PFSK-1 (cell line): ENCODE measurements around the gene MMP23B.

Experiments used
- FOXP2 ChIP-seq: optimal IDR thresholded peaks from 2 replicates; pipeline ENCODE3; 2011; ENCODE audit warnings: borderline replicate concordance, control low read depth, inconsistent platforms; ENCODE audit not compliant: insufficient read depth; ENCODE audit errors: extremely low read length, extremely low read depth
- POLR2AphosphoS5 ChIP-seq: IDR thresholded peaks from 2 replicates; pipeline ENCODE4 v1.6.1; 2012; ENCODE audit warnings: low read depth, mild to moderate bottlenecking, control low read depth, low read length, moderate library complexity
- SIN3A ChIP-seq: IDR thresholded peaks from 2 replicates; pipeline ENCODE4 v1.6.1; 2012; ENCODE audit warnings: mild to moderate bottlenecking, low read length, moderate library complexity, borderline replicate concordance; ENCODE audit not compliant: insufficient read depth
- TAF1 ChIP-seq: IDR thresholded peaks from 2 replicates; pipeline ENCODE4 v1.6.1; 2012; ENCODE audit warnings: low read length, control low read depth, borderline replicate concordance; ENCODE audit not compliant: insufficient read depth
- TF ChIP-seq, protein P1 (sequence below), 2 experiments: IDR thresholded peaks; 2 replicates each; pipeline versions ENCODE4 v1.6.1 to v1.8.0; 2011 to 2012; ENCODE audit warnings: low read depth in 2 of 2, low read length in 2 of 2, control low read depth in 1 of 2, inconsistent platforms in 1 of 2, mild to moderate bottlenecking in 1 of 2, moderate library complexity in 1 of 2; ENCODE audit not compliant: insufficient read depth in 1 of 2

MMP23B gene

DNA sequence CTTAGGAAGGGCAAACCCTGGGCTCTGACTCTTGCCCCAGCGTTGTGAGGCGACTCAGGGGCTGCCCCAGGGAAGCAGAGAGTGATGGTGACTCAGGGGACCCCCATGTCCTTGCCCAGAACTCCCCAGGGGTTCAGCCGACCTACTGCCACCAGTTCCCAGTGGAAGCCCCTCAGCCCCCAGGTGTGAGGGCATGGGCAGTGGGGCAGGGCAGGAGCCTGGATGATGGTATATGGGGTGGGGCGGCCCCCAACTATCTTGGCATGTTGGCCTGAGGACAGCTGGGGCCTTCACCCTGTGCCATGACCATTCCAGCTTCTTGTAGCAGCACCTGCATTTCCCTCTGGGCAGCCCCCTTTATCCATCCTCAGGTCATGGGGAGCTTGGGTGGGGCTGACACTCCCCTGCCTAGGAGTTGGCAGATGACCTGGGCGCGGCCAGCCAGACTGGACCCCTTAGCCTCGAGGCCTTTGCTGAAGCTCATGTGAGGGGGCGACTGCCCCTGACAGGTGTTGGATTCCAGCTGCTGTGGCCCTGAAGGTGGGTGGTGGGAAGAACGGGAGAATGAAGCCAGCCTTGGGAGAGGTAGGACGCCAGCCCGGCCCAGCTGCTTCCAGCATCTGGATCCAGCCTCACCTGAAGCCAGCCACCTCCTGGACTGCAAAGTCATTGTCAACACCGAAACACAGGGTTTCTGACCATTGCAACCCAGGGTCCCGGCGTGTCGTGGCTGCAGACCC, 30.2 kb upstream of the MMP23B start:
- no peak for TF ChIP-seq TAF1
- TF ChIP-seq, protein P1, sequence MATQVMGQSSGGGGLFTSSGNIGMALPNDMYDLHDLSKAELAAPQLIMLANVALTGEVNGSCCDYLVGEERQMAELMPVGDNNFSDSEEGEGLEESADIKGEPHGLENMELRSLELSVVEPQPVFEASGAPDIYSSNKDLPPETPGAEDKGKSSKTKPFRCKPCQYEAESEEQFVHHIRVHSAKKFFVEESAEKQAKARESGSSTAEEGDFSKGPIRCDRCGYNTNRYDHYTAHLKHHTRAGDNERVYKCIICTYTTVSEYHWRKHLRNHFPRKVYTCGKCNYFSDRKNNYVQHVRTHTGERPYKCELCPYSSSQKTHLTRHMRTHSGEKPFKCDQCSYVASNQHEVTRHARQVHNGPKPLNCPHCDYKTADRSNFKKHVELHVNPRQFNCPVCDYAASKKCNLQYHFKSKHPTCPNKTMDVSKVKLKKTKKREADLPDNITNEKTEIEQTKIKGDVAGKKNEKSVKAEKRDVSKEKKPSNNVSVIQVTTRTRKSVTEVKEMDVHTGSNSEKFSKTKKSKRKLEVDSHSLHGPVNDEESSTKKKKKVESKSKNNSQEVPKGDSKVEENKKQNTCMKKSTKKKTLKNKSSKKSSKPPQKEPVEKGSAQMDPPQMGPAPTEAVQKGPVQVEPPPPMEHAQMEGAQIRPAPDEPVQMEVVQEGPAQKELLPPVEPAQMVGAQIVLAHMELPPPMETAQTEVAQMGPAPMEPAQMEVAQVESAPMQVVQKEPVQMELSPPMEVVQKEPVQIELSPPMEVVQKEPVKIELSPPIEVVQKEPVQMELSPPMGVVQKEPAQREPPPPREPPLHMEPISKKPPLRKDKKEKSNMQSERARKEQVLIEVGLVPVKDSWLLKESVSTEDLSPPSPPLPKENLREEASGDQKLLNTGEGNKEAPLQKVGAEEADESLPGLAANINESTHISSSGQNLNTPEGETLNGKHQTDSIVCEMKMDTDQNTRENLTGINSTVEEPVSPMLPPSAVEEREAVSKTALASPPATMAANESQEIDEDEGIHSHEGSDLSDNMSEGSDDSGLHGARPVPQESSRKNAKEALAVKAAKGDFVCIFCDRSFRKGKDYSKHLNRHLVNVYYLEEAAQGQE (IDR thresholded peaks at IDR 0.05; ENCODE audit: insufficient read depth in 1 of 2, low read depth in 2 of 2, low read length in 2 of 2), result no peak
- TF ChIP-seq SIN3A, result no peak
- TF ChIP-seq FOXP2, result no peak
- TF ChIP-seq POLR2AphosphoS5, result no peak

DNA sequence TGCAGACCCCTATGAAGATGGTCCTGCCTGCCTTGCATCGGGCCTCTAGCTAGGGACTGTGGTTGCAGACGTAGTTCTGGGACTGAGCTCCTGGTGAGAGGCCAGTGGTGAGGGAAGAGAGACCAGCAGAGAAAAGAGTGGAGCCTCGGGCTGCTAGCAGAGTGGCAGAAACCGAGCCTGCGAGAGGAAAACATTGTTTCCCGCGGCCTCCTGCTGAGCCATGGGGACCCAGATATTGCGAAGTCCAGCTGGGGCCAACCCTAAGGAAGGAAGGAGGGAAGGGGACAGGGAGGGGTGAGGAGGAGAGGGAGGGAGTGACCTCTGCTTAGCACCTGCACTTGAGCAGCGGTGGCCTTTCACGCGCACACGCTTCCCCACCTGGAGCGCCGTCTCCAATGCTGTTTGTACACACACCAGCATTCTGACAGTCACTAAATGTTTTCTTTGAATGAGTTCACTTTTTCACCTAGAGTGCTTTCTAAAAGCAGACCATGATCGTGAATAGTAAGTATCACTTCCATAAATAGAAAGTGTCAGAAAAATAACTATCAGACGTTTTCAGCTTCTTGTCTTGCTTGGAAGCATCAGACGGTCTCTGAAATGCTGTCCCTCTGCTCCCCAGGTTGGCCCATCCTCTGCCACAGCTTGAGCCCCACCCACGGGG, 29.5 kb upstream of the MMP23B start:
- TF ChIP-seq POLR2AphosphoS5 (no peak), FOXP2 (no peak), SIN3A (no peak), TAF1 (no peak)
- TF ChIP-seq, protein P1 (IDR thresholded peaks at IDR 0.05; ENCODE audit: insufficient read depth in 1 of 2, low read depth in 2 of 2, low read length in 2 of 2), result no peak

DNA sequence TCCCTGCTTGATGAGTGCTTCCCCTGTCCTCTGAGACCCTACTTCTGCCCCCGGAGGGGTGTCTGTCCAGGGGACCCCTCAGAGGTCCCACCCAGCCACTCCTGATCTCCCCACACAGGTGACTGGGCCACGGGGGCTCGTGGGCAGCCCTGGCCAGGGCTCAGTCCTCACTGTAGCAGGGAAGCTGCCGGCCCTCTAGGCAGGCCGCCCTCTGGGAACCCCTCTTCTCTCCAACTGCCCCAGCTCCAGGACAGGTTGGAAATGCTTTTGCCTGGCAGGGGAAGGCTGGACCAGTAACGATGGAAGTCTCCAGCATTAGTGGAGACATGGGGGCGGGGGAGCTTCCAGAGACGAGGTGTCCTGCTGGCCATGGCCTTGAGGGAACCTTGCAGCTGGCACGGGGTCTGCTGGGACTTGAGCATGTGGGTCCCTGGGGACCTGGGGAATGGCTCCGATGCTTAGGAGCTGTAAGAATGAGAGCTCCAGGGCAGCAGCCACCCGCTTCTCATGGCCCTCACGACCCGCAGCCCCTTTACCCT, 28.9 kb upstream of the MMP23B start:
- TF ChIP-seq TAF1, result no peak
- TF ChIP-seq FOXP2, result no peak
- TF ChIP-seq, protein P1 (IDR thresholded peaks at IDR 0.05; ENCODE audit: insufficient read depth in 1 of 2, low read depth in 2 of 2, low read length in 2 of 2), result no peak
- TF ChIP-seq POLR2AphosphoS5, result no peak
- TF ChIP-seq SIN3A, result no peak

- TF ChIP-seq TAF1, result no peak
- no peak for TF ChIP-seq SIN3A
- TF ChIP-seq FOXP2, result no peak
- TF ChIP-seq POLR2AphosphoS5, result no peak
- TF ChIP-seq, protein P1 (IDR thresholded peaks at IDR 0.05; ENCODE audit: insufficient read depth in 1 of 2, low read depth in 2 of 2, low read length in 2 of 2), result no peak
These were observed 28.2 kb upstream of the MMP23B start for GRCh38 chr1:1603671-1604373.
